Panc1 (cell line): ENCODE results near the gene OR4D10. TPM values are rescaled to one million over a fixed set of nuclear protein-coding genes. Genes with fewer than 3 reads are reported as not detected.

ENCODE experiments used
- ATAC-seq: fragments of 200-7000 bp; cut with Tn5 transposase; 2 replicates; pipeline ENCODE4 v1.9.1; 2020; ENCODE audit warnings: mild to moderate bottlenecking, moderate library complexity
- BruUV-seq: library from RNA; stranded (reverse); fragments of 400-500 nt; replicated peaks from 2 replicates; lab custom pipeline; 2021; lab: Mats Ljungman, UMichigan
- CTCF ChIA-PET: fragments of 300-600 bp; sonication (Branson Sonifier 250); formaldehyde crosslinking; loops from one replicate; lab custom pipeline; 2022; ENCODE audit warnings: antibody characterized with exemption; lab: Charles Lee
- POLR2A ChIA-PET: fragments of 300-600 bp; sonication (Branson Sonifier 250); formaldehyde crosslinking; loops from one replicate; lab custom pipeline; 2022; ENCODE audit warnings: antibody characterized with exemption; lab: Charles Lee
- DNase-seq: peaks from one replicate; pipeline ENCODE4 v3.0.0-alpha.2; 2010; ENCODE audit warnings: low read depth, low spot score
- H3K27ac ChIP-seq: 2 replicates; pipeline ENCODE4 v1.5.1; 2011; ENCODE audit warnings: mild to moderate bottlenecking, low read length, inconsistent platforms
- H3K27me3 ChIP-seq: fragments of 200-500 bp; sonication (Bioruptor generic); 2 replicates; pipeline ENCODE4 v1.6.0; 2014; ENCODE audit warnings: low read length, inconsistent platforms; ENCODE audit not compliant: control insufficient read depth, insufficient read depth
- H3K36me3 ChIP-seq: fragments of 200-500 bp; sonication (Bioruptor generic); 2 replicates; pipeline ENCODE4 v1.5.1; 2014; ENCODE audit warnings: inconsistent platforms, mild to moderate bottlenecking, low read length, moderate library complexity; ENCODE audit not compliant: control insufficient read depth, insufficient read depth
- H3K4me1 ChIP-seq: 2 replicates; pipeline ENCODE4 v1.5.1; 2011; ENCODE audit warnings: inconsistent platforms, mild to moderate bottlenecking, low read length, moderate library complexity; ENCODE audit not compliant: control insufficient read depth, insufficient read depth
- H3K4me3 ChIP-seq, 2 experiments: 2 replicates each; pipeline ENCODE4 v1.5.1; 2011 to 2012; ENCODE audit warnings: low read depth in 2 of 2, low read length in 2 of 2, mild to moderate bottlenecking in 2 of 2, inconsistent platforms in 1 of 2, moderate library complexity in 1 of 2
- H3K9me3 ChIP-seq: fragments of 200-500 bp; sonication (Bioruptor generic); 2 replicates; pipeline ENCODE4 v1.5.1; 2014; ENCODE audit warnings: low read depth, mild to moderate bottlenecking, inconsistent platforms, low read length, moderate library complexity; ENCODE audit not compliant: control insufficient read depth, insufficient read depth
- CTCF ChIP-seq: fragments of 450-650 bp; IDR thresholded peaks from 2 replicates; pipeline ENCODE4 v1.5.1; 2017; ENCODE audit warnings: mild to moderate bottlenecking
- POLR2AphosphoS5 ChIP-seq: IDR thresholded peaks from 2 replicates; pipeline ENCODE4 v1.6.1; 2012; ENCODE audit warnings: mild to moderate bottlenecking, low read depth, low read length, moderate library complexity
- REST ChIP-seq, 2 experiments: IDR thresholded peaks; 2 replicates each; pipeline ENCODE4 v1.6.1; 2011 to 2012; ENCODE audit warnings: low read depth in 2 of 2, control low read depth in 1 of 2, low read length in 1 of 2, mild to moderate bottlenecking in 1 of 2, moderate library complexity in 1 of 2; ENCODE audit not compliant: insufficient read depth in 1 of 2
- SIN3A ChIP-seq: IDR thresholded peaks from 2 replicates; pipeline ENCODE4 v1.6.1; 2012; ENCODE audit warnings: low read depth, mild to moderate bottlenecking, low read length, moderate library complexity, borderline replicate concordance; ENCODE audit not compliant: insufficient read depth
- TCF7L2 ChIP-seq: IDR thresholded peaks from 2 replicates; pipeline ENCODE4 v1.6.1; 2011; ENCODE audit warnings: mild to moderate bottlenecking, low read depth, low read length, inconsistent platforms
- in situ Hi-C: cut with HindIII; loops from 2 replicates; pipeline ENCODE4 v1.10.0; 2016; ENCODE audit warnings: low sequenced_read_pairs, low pct_unique_long_range_greater_than_20kb
- intact Hi-C: fragments of 100-400 bp; cut with micrococcal nuclease; formaldehyde crosslinking; loops from one replicate; pipeline ENCODE4 v1.10.0; 2022; ENCODE audit not compliant: unreplicated experiment
- total RNA-seq: library from RNA; stranded (reverse); gene quantifications from one replicate; pipeline ENCODE4 v1.2.1, GENCODE V29; 2021; ENCODE audit not compliant: unreplicated experiment

OR4D10 gene
- total RNA-seq, 1 experiment from 2014 or later = not detected

- DNase-seq (no peak), ATAC-seq (no peak)
- TF ChIP-seq POLR2AphosphoS5 (no peak), TCF7L2 (no peak), CTCF (no peak), SIN3A (no peak), REST (IDR thresholded peaks at IDR 0.05; ENCODE audit: insufficient read depth in 1 of 2, low read depth in 2 of 2, low read length in 1 of 2) (no peak)
- Histone ChIP-seq H3K27ac (no peak overlapping the region), H3K4me3 (no peak overlapping the region), H3K9me3 (no peaks in the 10 kb centered on the region), H3K27me3 (peaks cover 4% of the 10 kb centered on the region), H3K36me3 (no peaks in the 10 kb centered on the region), H3K4me1 (no peaks in the 10 kb centered on the region)
- CTCF ChIA-PET = no interaction called here
- POLR2A ChIA-PET = interaction anchor here (0.6 kb wide), 1 partner anchor 16 kb away, joined by 7 read pairs; no protein-coding TSS in a partner anchor
- BruUV-seq = no TSS peak
- intact Hi-C loops = no loop called here
- in situ Hi-C loops = no loop called here
These were observed 2.1 kb downstream of the OR4D10 start for GRCh38 chr11:59475176-59475575.

GRCh38 chr11:59479906-59480305 is 6.8 kb downstream of the OR4D10 start:
- in situ Hi-C loops (no loop called here), intact Hi-C loops (no loop called here)
- Histone ChIP-seq H3K4me1 (no peaks in the 10 kb centered on the region), H3K36me3 (no peaks in the 10 kb centered on the region), H3K4me3 (no peak overlapping the region), H3K27ac (no peak overlapping the region), H3K9me3 (no peaks in the 10 kb centered on the region), H3K27me3 (peaks cover 4% of the 10 kb centered on the region; the same call in 1 of the 2 replicates)
- BruUV-seq = no TSS peak
- TF ChIP-seq SIN3A = no peak
- TF ChIP-seq POLR2AphosphoS5 = no peak
- TF ChIP-seq CTCF = no peak
- TF ChIP-seq REST (IDR thresholded peaks at IDR 0.05; ENCODE audit: insufficient read depth in 1 of 2, low read depth in 2 of 2, low read length in 1 of 2) = no peak
- no peak for TF ChIP-seq TCF7L2
- ATAC-seq (no peak), DNase-seq (no peak)
- POLR2A ChIA-PET = interaction anchor here (0.5 kb wide), 1 partner anchor 19 kb away, joined by 3 read pairs; no protein-coding TSS in a partner anchor
- CTCF ChIA-PET = interaction anchor here (0.6 kb wide), 1 partner anchor 214 kb away, joined by 3 read pairs; no protein-coding TSS in a partner anchor
